ENCODE data around the gene PRAMEF12. TPM values are rescaled to one million over a fixed set of nuclear protein-coding genes. Genes with fewer than 3 reads are reported as not detected.

The PRAMEF12 gene
- total and polyA plus RNA-seq, 10 of the 15 experiments (the other 5 are each of a cell fraction or from before 2014, with no cell fraction given) = not detected

DNA sequence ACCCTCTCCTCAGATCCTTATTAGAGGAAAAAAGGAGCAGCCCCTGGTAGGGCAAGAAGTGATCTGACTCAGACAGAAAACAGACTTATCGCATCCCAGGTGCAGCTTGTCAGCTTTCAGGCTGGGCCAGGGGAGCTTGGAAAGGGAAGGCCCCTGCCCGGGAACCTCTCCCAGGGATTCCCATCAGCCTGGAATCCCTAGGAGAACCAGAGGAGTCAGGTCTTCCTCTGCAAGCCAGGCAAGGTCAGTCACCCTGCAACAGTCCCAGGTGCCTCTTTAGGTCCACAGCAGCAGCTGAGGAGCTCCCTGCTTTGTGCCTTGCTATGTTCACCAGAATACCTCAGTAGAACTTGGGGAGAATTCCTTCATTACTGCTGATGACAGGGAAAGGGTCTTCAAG is 2.9 kb upstream of the PRAMEF12 start:
- no peaks in the 10 kb centered on the region for H4K20me1 ChIP-seq (ENCODE audit: control insufficient read depth, insufficient read depth)
- H3K4me2 ChIP-seq (ENCODE audit: control insufficient read depth, insufficient read depth) = no peak overlapping the region
- no peak for DNase-seq (ENCODE audit: low read depth, low spot score)
- H3K27me3 ChIP-seq (replicated peaks in 1 of 2; ENCODE audit: control insufficient read depth in 2 of 2, insufficient read depth in 2 of 2, low read length in 1 of 2) = no peaks in the 10 kb centered on the region; a peak in 1 of 4 replicates
- WGBS (ENCODE audit: insufficient coverage, insufficient replicate concordance, low lambda C conversion rate, missing lambda C conversion rate) = 50% methylated on average over 2 of the region's 2 CpGs
- intact Hi-C loops (cut with micrococcal nuclease; ENCODE audit: unreplicated experiment) = no loop called here
- no peak overlapping the region for H3K27ac ChIP-seq (ENCODE audit: control insufficient read depth, insufficient read depth)
- TF ChIP-seq NKRF (conservative IDR thresholded peaks at IDR 0.05) (no peak), ZNF384 (IDR thresholded peaks at IDR 0.05; ENCODE audit: borderline replicate concordance, low read depth, low read length) (no peak), HCFC1 (IDR thresholded peaks at IDR 0.05; ENCODE audit: low read length) (no peak), ZNF622 (IDR thresholded peaks at IDR 0.05) (no peak), BHLHE40 (IDR thresholded peaks at IDR 0.05; ENCODE audit: borderline replicate concordance in 1 of 2, low read depth in 2 of 2, low read length in 1 of 2) (no peak), KLF5 (IDR thresholded peaks at IDR 0.05; ENCODE audit: partially characterized antibody) (no peak), MTA3 (IDR thresholded peaks at IDR 0.05; ENCODE audit: borderline replicate concordance, low read length) (no peak), HDAC6 (IDR thresholded peaks at IDR 0.05; ENCODE audit: unreplicated experiment) (no peak), CHD1 (IDR thresholded peaks at IDR 0.05; ENCODE audit: low read depth, low read length) (no peak), RB1 (IDR thresholded peaks at IDR 0.05; ENCODE audit: borderline replicate concordance) (no peak), SP1 (IDR thresholded peaks at IDR 0.05; ENCODE audit: low read depth, low read length) (no peak), SUZ12 (IDR thresholded peaks at IDR 0.05; ENCODE audit: unreplicated experiment) (no peak)
- TF ChIP-seq, protein P1, sequence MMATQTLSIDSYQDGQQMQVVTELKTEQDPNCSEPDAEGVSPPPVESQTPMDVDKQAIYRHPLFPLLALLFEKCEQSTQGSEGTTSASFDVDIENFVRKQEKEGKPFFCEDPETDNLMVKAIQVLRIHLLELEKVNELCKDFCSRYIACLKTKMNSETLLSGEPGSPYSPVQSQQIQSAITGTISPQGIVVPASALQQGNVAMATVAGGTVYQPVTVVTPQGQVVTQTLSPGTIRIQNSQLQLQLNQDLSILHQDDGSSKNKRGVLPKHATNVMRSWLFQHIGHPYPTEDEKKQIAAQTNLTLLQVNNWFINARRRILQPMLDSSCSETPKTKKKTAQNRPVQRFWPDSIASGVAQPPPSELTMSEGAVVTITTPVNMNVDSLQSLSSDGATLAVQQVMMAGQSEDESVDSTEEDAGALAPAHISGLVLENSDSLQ (IDR thresholded peaks at IDR 0.05) = no peak
- TF ChIP-seq, protein P2, sequence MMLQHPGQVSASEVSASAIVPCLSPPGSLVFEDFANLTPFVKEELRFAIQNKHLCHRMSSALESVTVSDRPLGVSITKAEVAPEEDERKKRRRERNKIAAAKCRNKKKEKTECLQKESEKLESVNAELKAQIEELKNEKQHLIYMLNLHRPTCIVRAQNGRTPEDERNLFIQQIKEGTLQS (IDR thresholded peaks at IDR 0.05; ENCODE audit: borderline replicate concordance, extremely low read depth, low read depth, low read length) = no peak
- no peaks in the 10 kb centered on the region for H3K9me3 ChIP-seq (replicated peaks; ENCODE audit: control insufficient read depth, insufficient read depth, low read length)
- POLR2A ChIA-PET = no interaction called here
- no peak overlapping the region for H3K9ac ChIP-seq (ENCODE audit: control insufficient read depth, insufficient read depth, low read length)
- no peaks in the 10 kb centered on the region for H3K79me2 ChIP-seq (ENCODE audit: control insufficient read depth, insufficient read depth, low read length)
- FAIRE-seq = no peak
- H3K4me1 ChIP-seq (ENCODE audit: control insufficient read depth, insufficient read depth, low read length) = no peaks in the 10 kb centered on the region
- CTCF ChIA-PET = no interaction called here
- H3K4me3 ChIP-seq = no peak overlapping the region
- ATAC-seq = no peak
- SMC1A ChIA-PET (ENCODE audit: uncharacterized antibody, unreplicated experiment) = no interaction called here
- in situ Hi-C loops (cut with MboI) = no loop called here
- RAD21 ChIA-PET (ENCODE audit: unreplicated experiment) = no interaction called here
- H3K36me3 ChIP-seq (ENCODE audit: control insufficient read depth in 2 of 2, insufficient read depth in 2 of 2, low read length in 1 of 2) = no peaks in the 10 kb centered on the region
- no TSS peak for BruUV-seq (replicated peaks)
- no peak overlapping the region for H2AFZ ChIP-seq (ENCODE audit: control insufficient read depth, low read depth, low read length)

Measured in GM12878 (cell line).